Activated CD4-positive, alpha-beta memory T cell treated with anti-CD3 and anti-CD28 coated beads for 36 hours (primary cell): ENCODE results near the gene TBC1D22B. TPM values are rescaled to one million over a fixed set of nuclear protein-coding genes. Genes with fewer than 3 reads are reported as not detected.
A peak's percentile ranks its signal among the peaks of the same experiment; 100 is the strongest.

ENCODE experiments used
- CTCF ChIA-PET: fragments of 350-600 bp; sonication (Branson Sonifier 250); formaldehyde crosslinking; loops from one replicate; lab custom pipeline; 2021; ENCODE audit warnings: antibody characterized with exemption, inconsistent platforms; lab: Charles Lee
- POLR2A ChIA-PET: fragments of 350-600 bp; sonication (Branson Sonifier 250); formaldehyde crosslinking; loops from one replicate; lab custom pipeline; 2021; ENCODE audit warnings: antibody characterized with exemption; lab: Charles Lee
- DNase-seq: peaks from one replicate; pipeline ENCODE4 v3.0.0-alpha.2; 2020
- H3K27ac Mint-ChIP-seq: one replicate; pipeline ENCODE4 v1.8.0; 2021; ENCODE audit warnings: mixed read lengths
- H3K27me3 Mint-ChIP-seq: one replicate; pipeline ENCODE4 v1.8.0; 2021; ENCODE audit warnings: mixed read lengths
- H3K36me3 Mint-ChIP-seq: one replicate; pipeline ENCODE4 v1.8.0; 2021; ENCODE audit warnings: mixed read lengths
- H3K4me1 Mint-ChIP-seq: one replicate; pipeline ENCODE4 v1.8.0; 2021; ENCODE audit warnings: low read depth, mixed read lengths
- H3K4me3 Mint-ChIP-seq: one replicate; pipeline ENCODE4 v1.8.0; 2021; ENCODE audit warnings: mild to moderate bottlenecking, mixed read lengths
- H3K9me3 Mint-ChIP-seq: one replicate; pipeline ENCODE4 v1.8.0; 2021; ENCODE audit warnings: mixed read lengths
- intact Hi-C: fragments of 100-400 bp; cut with micrococcal nuclease; formaldehyde crosslinking; loops from one replicate; pipeline ENCODE4 v1.15.1; 2023
- total RNA-seq, 2 experiments: library from RNA; stranded (reverse); gene quantifications; one replicate each; pipeline ENCODE4 v1.2.3, GENCODE V29; 2021

Gene TBC1D22B
- total RNA-seq, 2 experiments from 2014 or later, result 14.4 to 15.7 TPM

- peaks cover 20% of the 10 kb centered on the region for H3K36me3 Mint-ChIP-seq
- intact Hi-C loops, result loop anchor here (2.0 kb wide), 2 partner anchors 14 to 18 kb away; partner anchors contain the start of gene TMEM217
- no peaks in the 10 kb centered on the region for H3K27me3 Mint-ChIP-seq
- peak overlapping the region; percentile 36 for H3K4me3 Mint-ChIP-seq
- CTCF ChIA-PET, result interaction anchor here (1.2 to 1.6 kb wide), 2 partner anchors 11 to 255 kb away, joined by 3 read pairs; no protein-coding TSS in a partner anchor
- peak overlapping the region; percentile 70 for H3K27ac Mint-ChIP-seq
- H3K4me1 Mint-ChIP-seq, result peaks cover 45% of the 10 kb centered on the region
- POLR2A ChIA-PET, result interaction anchor here (1.3 kb wide), 1 partner anchor 12 kb away, joined by 3 read pairs; no protein-coding TSS in a partner anchor
- H3K9me3 Mint-ChIP-seq, result no peaks in the 10 kb centered on the region
- DNase-seq, result peak; percentile 31
Observed at GRCh38 chr6:37272834-37273566, 15.4 kb downstream of the TBC1D22B start.

GRCh38 chr6:37273690-37274089 is 16.1 kb downstream of the TBC1D22B start:
- H3K4me3 Mint-ChIP-seq, result no peak overlapping the region
- peaks cover 43% of the 10 kb centered on the region for H3K4me1 Mint-ChIP-seq
- no peak for DNase-seq
- peaks cover 20% of the 10 kb centered on the region for H3K36me3 Mint-ChIP-seq
- POLR2A ChIA-PET, result interaction anchor here (0.6 to 1.3 kb wide), 2 partner anchors 12 to 16 kb away, joined by 3 read pairs; partner anchors contain the start of genes TBC1D22B and TMEM217
- CTCF ChIA-PET, result interaction anchor here (0.5 to 1.6 kb wide), 3 partner anchors 8 to 256 kb away, joined by 3 read pairs; no protein-coding TSS in a partner anchor
- intact Hi-C loops, result loop anchor here (2.0 kb wide), 2 partner anchors 15 to 17 kb away; partner anchors contain the start of gene TMEM217
- H3K9me3 Mint-ChIP-seq, result no peaks in the 10 kb centered on the region
- H3K27ac Mint-ChIP-seq, result peak overlapping the region; percentile 70
- no peaks in the 10 kb centered on the region for H3K27me3 Mint-ChIP-seq

- H3K27ac Mint-ChIP-seq, result no peak overlapping the region
- intact Hi-C loops, result no loop called here
- no peaks in the 10 kb centered on the region for H3K27me3 Mint-ChIP-seq
- H3K36me3 Mint-ChIP-seq, result peaks cover 24% of the 10 kb centered on the region
- ChIA-PET CTCF (no interaction called here), POLR2A (no interaction called here)
- no peak overlapping the region for H3K4me3 Mint-ChIP-seq
- no peak for DNase-seq
- no peaks in the 10 kb centered on the region for H3K9me3 Mint-ChIP-seq
- peaks cover 43% of the 10 kb centered on the region for H3K4me1 Mint-ChIP-seq
Observed at GRCh38 chr6:37275350-37275749, 17.8 kb downstream of the TBC1D22B start.

GRCh38 chr6:37277001-37277409 is 19.4 kb downstream of the TBC1D22B start:
- Mint-ChIP-seq H3K4me1 (peaks cover 37% of the 10 kb centered on the region), H3K27ac (no peak overlapping the region), H3K27me3 (no peaks in the 10 kb centered on the region), H3K4me3 (no peak overlapping the region), H3K36me3 (peaks cover 19% of the 10 kb centered on the region), H3K9me3 (no peaks in the 10 kb centered on the region)
- intact Hi-C loops, result no loop called here
- no peak for DNase-seq
- POLR2A ChIA-PET, result no interaction called here
- CTCF ChIA-PET, result interaction anchor here (0.6 kb wide), 2 partner anchors 377 to 392 kb away, joined by 4 read pairs; no protein-coding TSS in a partner anchor

GRCh38 chr6:37279366-37280134 is 22.0 kb downstream of the TBC1D22B start:
- Mint-ChIP-seq H3K27me3 (no peaks in the 10 kb centered on the region), H3K36me3 (peaks cover 23% of the 10 kb centered on the region), H3K4me3 (no peak overlapping the region), H3K27ac (no peak overlapping the region), H3K9me3 (no peaks in the 10 kb centered on the region), H3K4me1 (peaks cover 17% of the 10 kb centered on the region)
- DNase-seq, result no peak
- POLR2A ChIA-PET, result interaction anchor here (0.6 kb wide), 1 partner anchor 41 kb away, joined by 9 read pairs; no protein-coding TSS in a partner anchor
- CTCF ChIA-PET, result no interaction called here
- intact Hi-C loops, result no loop called here

- no peaks in the 10 kb centered on the region for H3K9me3 Mint-ChIP-seq
- no peak for DNase-seq
- ChIA-PET POLR2A (no interaction called here), CTCF (no interaction called here)
- no peak overlapping the region for H3K4me3 Mint-ChIP-seq
- peaks cover 15% of the 10 kb centered on the region for H3K4me1 Mint-ChIP-seq
- H3K27ac Mint-ChIP-seq, result no peak overlapping the region
- intact Hi-C loops, result no loop called here
- no peaks in the 10 kb centered on the region for H3K27me3 Mint-ChIP-seq
- H3K36me3 Mint-ChIP-seq, result peaks cover 24% of the 10 kb centered on the region
Observed at GRCh38 chr6:37280162-37280887, 22.8 kb downstream of the TBC1D22B start.

GRCh38 chr6:37282371-37282770 is 24.8 kb downstream of the TBC1D22B start:
- peaks cover 33% of the 10 kb centered on the region for H3K36me3 Mint-ChIP-seq
- H3K4me3 Mint-ChIP-seq, result no peak overlapping the region
- no peaks in the 10 kb centered on the region for H3K27me3 Mint-ChIP-seq
- no peak for DNase-seq
- ChIA-PET POLR2A (no interaction called here), CTCF (interaction anchor here (0.5 to 0.6 kb wide), 2 partner anchors 56 to 73 kb away, joined by 3 read pairs; no protein-coding TSS in a partner anchor)
- intact Hi-C loops, result no loop called here
- no peak overlapping the region for H3K27ac Mint-ChIP-seq
- no peaks in the 10 kb centered on the region for H3K9me3 Mint-ChIP-seq
- H3K4me1 Mint-ChIP-seq, result peaks cover 15% of the 10 kb centered on the region

- H3K4me1 Mint-ChIP-seq, result peaks cover 22% of the 10 kb centered on the region
- H3K4me3 Mint-ChIP-seq, result no peak overlapping the region
- H3K27ac Mint-ChIP-seq, result no peak overlapping the region
- no peaks in the 10 kb centered on the region for H3K9me3 Mint-ChIP-seq
- no peak for DNase-seq
- peaks cover 39% of the 10 kb centered on the region for H3K36me3 Mint-ChIP-seq
- no peaks in the 10 kb centered on the region for H3K27me3 Mint-ChIP-seq
- CTCF ChIA-PET, result no interaction called here
- POLR2A ChIA-PET, result no interaction called here
- intact Hi-C loops, result no loop called here
Observed at GRCh38 chr6:37283268-37283667, 25.7 kb downstream of the TBC1D22B start.

- Mint-ChIP-seq H3K4me1 (peaks cover 26% of the 10 kb centered on the region), H3K4me3 (no peak overlapping the region), H3K27me3 (no peaks in the 10 kb centered on the region), H3K27ac (no peak overlapping the region), H3K9me3 (no peaks in the 10 kb centered on the region), H3K36me3 (peaks cover 39% of the 10 kb centered on the region)
- no peak for DNase-seq
- POLR2A ChIA-PET, result no interaction called here
- intact Hi-C loops, result no loop called here
- CTCF ChIA-PET, result no interaction called here
Observed at GRCh38 chr6:37283671-37284151, 26.1 kb downstream of the TBC1D22B start.

GRCh38 chr6:37284781-37285180 is 27.2 kb downstream of the TBC1D22B start:
- Mint-ChIP-seq H3K27ac (peak overlapping the region; percentile 38), H3K9me3 (no peaks in the 10 kb centered on the region), H3K4me1 (peaks cover 37% of the 10 kb centered on the region), H3K4me3 (no peak overlapping the region), H3K36me3 (peaks cover 39% of the 10 kb centered on the region), H3K27me3 (no peaks in the 10 kb centered on the region)
- no peak for DNase-seq
- intact Hi-C loops, result no loop called here
- ChIA-PET POLR2A (no interaction called here), CTCF (no interaction called here)

- Mint-ChIP-seq H3K36me3 (peaks cover 42% of the 10 kb centered on the region), H3K9me3 (no peaks in the 10 kb centered on the region), H3K27me3 (no peaks in the 10 kb centered on the region), H3K4me3 (no peak overlapping the region), H3K27ac (peak overlapping the region; percentile 72), H3K4me1 (peaks cover 43% of the 10 kb centered on the region)
- DNase-seq, result peak; percentile 61
- CTCF ChIA-PET, result interaction anchor here (0.7 kb wide), 1 partner anchor 267 kb away, joined by 3 read pairs; no protein-coding TSS in a partner anchor
- POLR2A ChIA-PET, result interaction anchor here (0.6 to 1.2 kb wide), 3 partner anchors 29 to 147 kb away, joined by 3 to 4 read pairs (median 3); partner anchors contain the start of gene CMTR1
- intact Hi-C loops, result loop anchor here (1.0 kb wide), 2 partner anchors 26 to 46 kb away; no protein-coding TSS in a partner anchor
Observed at GRCh38 chr6:37285861-37286311, 28.3 kb downstream of the TBC1D22B start.
